Measurements from ENCODE around the gene CGRRF1. TPM values are rescaled to one million over a fixed set of nuclear protein-coding genes. Genes with fewer than 3 reads are reported as not detected.

CGRRF1 gene
- total and polyA plus RNA-seq, 2 of the 13 experiments (the other 11 are each of a cell fraction or from before 2014, with no cell fraction given), result 16.8 to 18.2 TPM

DNA sequence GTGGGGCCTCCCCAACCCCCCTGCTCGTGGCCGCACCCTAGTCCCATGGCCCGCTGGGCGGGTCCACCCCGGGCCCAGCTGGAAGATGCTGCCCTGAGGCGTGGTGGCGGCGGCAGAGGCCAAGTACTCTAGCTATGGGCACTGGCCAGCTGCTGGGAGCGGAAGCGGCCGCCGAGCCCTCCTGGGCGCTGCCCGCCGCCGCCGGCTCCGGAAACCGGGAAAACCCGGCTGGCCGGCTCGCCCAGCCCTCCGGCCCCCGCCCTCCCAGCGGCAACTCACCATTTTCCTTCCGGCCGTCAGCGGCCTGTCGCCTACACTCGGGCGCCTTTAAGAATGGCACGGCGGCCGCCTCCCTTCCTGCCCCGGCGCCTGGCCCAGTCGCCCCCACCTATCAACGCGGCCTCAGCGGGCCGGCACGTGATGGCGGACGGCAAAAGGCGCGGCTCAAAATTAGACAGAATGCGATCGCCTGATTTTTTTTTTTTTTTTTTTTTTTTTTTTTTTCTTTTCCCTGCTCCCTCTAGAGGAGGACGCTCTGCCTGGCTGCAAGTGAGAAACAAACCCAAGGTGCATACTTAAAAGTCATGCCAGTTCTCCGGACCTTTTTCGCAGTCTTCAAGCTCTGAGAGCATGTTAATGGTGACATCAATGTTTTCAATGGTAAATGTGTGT, 20.9 kb upstream of the CGRRF1 start, which contains the start of gene GMFB (continued):
- TF ChIP-seq KAT7 (CRISPR knock-in tag; IDR thresholded peaks at IDR 0.05; ENCODE audit: borderline replicate concordance) (no peak), THRA (CRISPR knock-in tag; IDR thresholded peaks at IDR 0.05; ENCODE audit: borderline replicate concordance) (0 out of 2 replicates have a peak, but pooled peaks have one; percentile 16), SRSF4 (IDR thresholded peaks at IDR 0.05; ENCODE audit: low read depth, low read length, poor library complexity, severe bottlenecking) (peak; percentile 53), ZNF20 (CRISPR knock-in tag; IDR thresholded peaks at IDR 0.05) (0 out of 2 replicates have a peak, but pooled peaks have one; percentile 21), HHEX (CRISPR knock-in tag; IDR thresholded peaks at IDR 0.05) (no peak), ZNF816 (CRISPR knock-in tag; IDR thresholded peaks at IDR 0.05; ENCODE audit: borderline replicate concordance) (peak; percentile 84; the same call in 1 of the 2 replicates), ZNF747 (CRISPR knock-in tag; IDR thresholded peaks at IDR 0.05; ENCODE audit: borderline replicate concordance) (peak; percentile 69; the same call in 1 of the 2 replicates), BHLHE40 (IDR thresholded peaks at IDR 0.05; ENCODE audit: low read length) (peak; percentile 98), ZBTB38 (CRISPR knock-in tag; IDR thresholded peaks at IDR 0.05) (no peak; the same call in 1 of the 2 replicates), SRY (CRISPR knock-in tag; IDR thresholded peaks at IDR 0.05) (0 out of 2 replicates have a peak, but pooled peaks have one; percentile 23), HNRNPK (IDR thresholded peaks at IDR 0.05; ENCODE audit: low read depth, low read length, poor library complexity, severe bottlenecking) (peak; percentile 77), PHF20 (CRISPR knock-in tag; IDR thresholded peaks at IDR 0.05) (peak; percentile 75), ELK4 (CRISPR knock-in tag; IDR thresholded peaks at IDR 0.05; ENCODE audit: borderline replicate concordance) (no peak), ZMAT3 (CRISPR knock-in tag; conservative IDR thresholded peaks at IDR 0.05) (peak; percentile 61; the same call in 1 of the 2 replicates), TOPORS (CRISPR knock-in tag; IDR thresholded peaks at IDR 0.05) (no peak)
- TF ChIP-seq, protein P1, sequence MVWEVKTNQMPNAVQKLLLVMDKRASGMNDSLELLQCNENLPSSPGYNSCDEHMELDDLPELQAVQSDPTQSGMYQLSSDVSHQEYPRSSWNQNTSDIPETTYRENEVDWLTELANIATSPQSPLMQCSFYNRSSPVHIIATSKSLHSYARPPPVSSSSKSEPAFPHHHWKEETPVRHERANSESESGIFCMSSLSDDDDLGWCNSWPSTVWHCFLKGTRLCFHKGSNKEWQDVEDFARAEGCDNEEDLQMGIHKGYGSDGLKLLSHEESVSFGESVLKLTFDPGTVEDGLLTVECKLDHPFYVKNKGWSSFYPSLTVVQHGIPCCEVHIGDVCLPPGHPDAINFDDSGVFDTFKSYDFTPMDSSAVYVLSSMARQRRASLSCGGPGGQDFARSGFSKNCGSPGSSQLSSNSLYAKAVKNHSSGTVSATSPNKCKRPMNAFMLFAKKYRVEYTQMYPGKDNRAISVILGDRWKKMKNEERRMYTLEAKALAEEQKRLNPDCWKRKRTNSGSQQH (CRISPR knock-in tag; IDR thresholded peaks at IDR 0.05; ENCODE audit: low read depth), result peak; percentile 31; the same call in 1 of the 2 replicates
- TF ChIP-seq, protein P2, sequence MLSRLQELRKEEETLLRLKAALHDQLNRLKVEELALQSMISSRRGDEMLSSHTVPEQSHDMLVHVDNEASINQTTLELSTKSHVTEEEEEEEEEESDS (CRISPR knock-in tag; IDR thresholded peaks at IDR 0.05; ENCODE audit: borderline replicate concordance), result no peak
- TF ChIP-seq, protein P3, sequence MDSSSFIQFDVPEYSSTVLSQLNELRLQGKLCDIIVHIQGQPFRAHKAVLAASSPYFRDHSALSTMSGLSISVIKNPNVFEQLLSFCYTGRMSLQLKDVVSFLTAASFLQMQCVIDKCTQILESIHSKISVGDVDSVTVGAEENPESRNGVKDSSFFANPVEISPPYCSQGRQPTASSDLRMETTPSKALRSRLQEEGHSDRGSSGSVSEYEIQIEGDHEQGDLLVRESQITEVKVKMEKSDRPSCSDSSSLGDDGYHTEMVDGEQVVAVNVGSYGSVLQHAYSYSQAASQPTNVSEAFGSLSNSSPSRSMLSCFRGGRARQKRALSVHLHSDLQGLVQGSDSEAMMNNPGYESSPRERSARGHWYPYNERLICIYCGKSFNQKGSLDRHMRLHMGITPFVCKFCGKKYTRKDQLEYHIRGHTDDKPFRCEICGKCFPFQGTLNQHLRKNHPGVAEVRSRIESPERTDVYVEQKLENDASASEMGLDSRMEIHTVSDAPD (CRISPR knock-in tag; IDR thresholded peaks at IDR 0.05), result peak; percentile 39; the same call in 1 of the 2 replicates

Data from HepG2 (cell line).